Spleen (tissue), 13 donors: ENCODE results near the gene ABCB8. TPM values are rescaled to one million over a fixed set of nuclear protein-coding genes. Genes with fewer than 3 reads are reported as not detected.
A peak's percentile ranks its signal among the peaks of the same experiment; 100 is the strongest.

ENCODE experiments used
- DNase-seq: peaks from one replicate; pipeline ENCODE4 v3.0.0-alpha.2; 2020
- H3K27ac ChIP-seq, 8 donors: fragments of 200-600 bp; sonication (generic) in 7 of 8; 1 replicate in 4 of 8; 2 replicates in 4 of 8; pipeline versions ENCODE4 v1.5.0 to v1.8.0; 2016 to 2021; ENCODE audit warnings: inconsistent platforms in 4 of 8, mild to moderate bottlenecking in 4 of 8, moderate library complexity in 1 of 8
- H3K27me3 ChIP-seq, 7 donors: fragments of 200-600 bp; sonication (generic) in 6 of 7; replicated peaks in 1 of 7; 1 replicate in 4 of 7; 2 replicates in 3 of 7; pipeline versions ENCODE4 v1.5.0 to v1.8.0; 2016 to 2021; ENCODE audit warnings: inconsistent platforms in 3 of 7, mild to moderate bottlenecking in 1 of 7
- H3K36me3 ChIP-seq, 6 donors: fragments of 200-600 bp; sonication (generic) in 5 of 6; 1 replicate in 4 of 6; 2 replicates in 2 of 6; pipeline versions ENCODE4 v1.5.0 to v1.8.0; 2016 to 2021; ENCODE audit warnings: inconsistent platforms in 2 of 6
- H3K4me1 ChIP-seq, 6 donors: fragments of 200-600 bp; sonication (generic) in 5 of 6; 1 replicate in 3 of 6; 2 replicates in 3 of 6; pipeline versions ENCODE4 v1.5.0 to v1.8.0; 2016 to 2021; ENCODE audit warnings: inconsistent platforms in 3 of 6
- H3K4me3 ChIP-seq, 8 donors: fragments of 200-600 bp; sonication (generic) in 7 of 8; 1 replicate in 4 of 8; 2 replicates in 4 of 8; pipeline versions ENCODE4 v1.5.0 to v1.8.0; 2016 to 2021; ENCODE audit warnings: inconsistent platforms in 4 of 8, mild to moderate bottlenecking in 4 of 8, moderate library complexity in 2 of 8
- H3K9me3 ChIP-seq, 8 donors: fragments of 200-600 bp; sonication (generic) in 7 of 8; 1 replicate in 4 of 8; 2 replicates in 4 of 8; pipeline versions ENCODE4 v1.5.0 to v1.8.0; 2016 to 2021; ENCODE audit warnings: inconsistent platforms in 4 of 8
- POLR2A ChIP-seq, 3 donors: fragments of 450-650 bp; IDR thresholded peaks; one replicate each; pipeline ENCODE4 v1.5.1; 2017; ENCODE audit warnings: antibody characterized with exemption in 3 of 3, mild to moderate bottlenecking in 1 of 3
- POLR2AphosphoS5 ChIP-seq, 3 donors: sonication (generic); formaldehyde crosslinking; IDR thresholded peaks; one replicate each; pipeline ENCODE4 v1.5.1; 2017; ENCODE audit warnings: antibody characterized with exemption in 3 of 3
- WGBS, 5 donors: extraction: QIAGEN DNeasy Blood & Tissue Kit in 3 of 5; methylation state at CpG; one replicate each; pipeline versions ENCODE4 v1.1.5 to v1.1.7; 2013 to 2018; 5-methylcytosine and 5-hydroxymethylcytosine counted together
- intact Hi-C: fragments of 100-400 bp; cut with DNase I; formaldehyde crosslinking; loops from one replicate; pipeline ENCODE4 v1.15.0; 2023; ENCODE audit warnings: low total_unique reads
- long read RNA-seq, 2 donors: transcript quantifications; one replicate each; lab custom pipeline, GENCODE V29; 2026
- polyA plus RNA-seq, 3 donors: library from polyadenylated mRNA; stranded (reverse); fragments of 200-250 nt; gene quantifications; one replicate each; pipeline ENCODE4 v1.2.1, GENCODE V29; 2013
- total RNA-seq, 7 donors: library from RNA; depleted of rRNA in 3 of 7; stranded (reverse); fragments of >200 nt in 3 of 7; fragmentation: NEBNext Ultra II Directional in 4 of 7; extraction: Animal tissue kit (Norgen Biotek cat#: 25700) in 4 of 7; gene quantifications; one replicate each; pipeline versions ENCODE4 v1.1.0 to v1.2.1, GENCODE V29; 2016 to 2021
- TF ChIP-seq, protein P1 (sequence below), 11 experiments: fragments of 200-600 bp in 7 of 11; fragments of 450-650 bp in 4 of 11; sonication (generic) in 4 of 11; IDR thresholded peaks in 8 of 11; conservative IDR thresholded peaks in 3 of 11; 1 replicate in 7 of 11; 2 replicates in 4 of 11; pipeline versions ENCODE4 v1.4.0 to v1.8.0; 2016 to 2021; ENCODE audit warnings: antibody characterized with exemption in 11 of 11, inconsistent platforms in 4 of 11, mild to moderate bottlenecking in 1 of 11
- donor health status: healthy with polysubstance abuse.
- donor health status: DM: no; HTN: no; CAD: no; lungs with moderate emphysema.
- donor health status: DM: no; HTN: no; CAD: no.
- donor health status: Bipolar disorder and iron deficiency.
- donor health status: healthy.
- donor health status: DM: no; HTN: no; CAD: no.
- donor health status: DM: yes; HTN: yes; CAD: no.

The ABCB8 gene
- 10 to 100 TPM; 22.5 to 42.6 (median 29.1) TPM for total RNA-seq
- 10 to 100 TPM; 12.9 to 21.1 (median 17.2) TPM for polyA plus RNA-seq
- long read RNA-seq, donor 1, full-length matches to known transcripts, result 2 of 8 reads
- long read RNA-seq, donor 1, partial matches to known transcripts, result 0 of 8 reads
- long read RNA-seq, donor 1, other reads (novel, unspliced or antisense), result 6 of 8 reads
- long read RNA-seq, donor 2, full-length matches to known transcripts, result 3 of 3 reads
- long read RNA-seq, donor 2, partial matches to known transcripts, result 0 of 3 reads
- long read RNA-seq, donor 2, other reads (novel, unspliced or antisense), result 0 of 3 reads

DNA sequence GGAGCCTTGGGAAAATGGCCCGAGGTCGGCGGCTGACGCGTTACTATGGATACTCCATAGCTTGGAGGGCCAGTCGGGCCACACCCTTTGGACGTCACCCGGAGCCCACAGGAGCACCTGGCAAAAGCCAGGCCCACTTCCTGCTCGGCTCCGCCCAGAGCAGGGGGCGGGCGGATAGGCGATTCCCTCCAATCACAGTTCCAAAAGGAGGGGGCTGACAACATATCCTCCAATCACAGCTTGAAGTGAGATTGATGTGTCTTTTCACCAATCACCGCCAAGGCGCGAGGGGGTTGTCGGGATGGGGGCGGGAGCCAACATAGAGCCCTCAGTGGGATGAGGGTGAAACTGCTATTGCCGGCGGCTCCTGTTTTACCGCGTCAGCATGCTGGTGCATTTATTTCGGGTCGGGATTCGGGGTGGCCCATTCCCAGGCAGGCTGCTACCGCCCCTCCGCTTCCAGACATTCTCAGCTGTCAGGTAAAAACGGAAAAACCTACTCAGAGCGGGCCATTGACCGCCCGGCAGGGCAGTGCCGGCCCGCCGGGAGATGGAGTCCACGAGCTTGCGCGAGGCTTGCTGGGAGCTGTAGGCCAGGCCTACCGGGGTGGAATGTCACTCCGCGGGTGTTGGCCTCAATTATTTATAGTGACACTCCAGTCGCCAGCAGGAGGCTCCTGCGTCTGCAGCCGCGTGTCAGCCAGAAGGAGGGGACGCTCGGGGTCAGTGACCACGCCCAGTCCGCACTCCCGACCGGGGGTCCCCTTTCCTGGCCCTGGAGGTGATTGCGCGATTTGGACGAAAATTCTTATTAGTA, at the start of gene ABCB8:
TSS of gene ABCB8 (plus strand) at position 320 of the 817 bp plus-strand sequence. CDS start at position 386, 66 bp downstream.
- H3K4me1 ChIP-seq, result peaks cover 6 to 33% (median 21%) of the 10 kb centered on the region in 6 donors
- peaks cover 0 to 10% (median 0%) of the 10 kb centered on the region in 7 donors for H3K27me3 ChIP-seq
- no peaks in the 10 kb centered on the region for H3K9me3 ChIP-seq
- peaks cover 0 to 21% (median 0%) of the 10 kb centered on the region in 6 donors for H3K36me3 ChIP-seq
- peak in 1 of 3 donors; percentile 24 for TF ChIP-seq POLR2A (IDR thresholded peaks at IDR 0.05)
- TF ChIP-seq POLR2AphosphoS5 (IDR thresholded peaks at IDR 0.05), result peak; percentile 77 to 84 (median 84)
- TF ChIP-seq, protein P1, sequence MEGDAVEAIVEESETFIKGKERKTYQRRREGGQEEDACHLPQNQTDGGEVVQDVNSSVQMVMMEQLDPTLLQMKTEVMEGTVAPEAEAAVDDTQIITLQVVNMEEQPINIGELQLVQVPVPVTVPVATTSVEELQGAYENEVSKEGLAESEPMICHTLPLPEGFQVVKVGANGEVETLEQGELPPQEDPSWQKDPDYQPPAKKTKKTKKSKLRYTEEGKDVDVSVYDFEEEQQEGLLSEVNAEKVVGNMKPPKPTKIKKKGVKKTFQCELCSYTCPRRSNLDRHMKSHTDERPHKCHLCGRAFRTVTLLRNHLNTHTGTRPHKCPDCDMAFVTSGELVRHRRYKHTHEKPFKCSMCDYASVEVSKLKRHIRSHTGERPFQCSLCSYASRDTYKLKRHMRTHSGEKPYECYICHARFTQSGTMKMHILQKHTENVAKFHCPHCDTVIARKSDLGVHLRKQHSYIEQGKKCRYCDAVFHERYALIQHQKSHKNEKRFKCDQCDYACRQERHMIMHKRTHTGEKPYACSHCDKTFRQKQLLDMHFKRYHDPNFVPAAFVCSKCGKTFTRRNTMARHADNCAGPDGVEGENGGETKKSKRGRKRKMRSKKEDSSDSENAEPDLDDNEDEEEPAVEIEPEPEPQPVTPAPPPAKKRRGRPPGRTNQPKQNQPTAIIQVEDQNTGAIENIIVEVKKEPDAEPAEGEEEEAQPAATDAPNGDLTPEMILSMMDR (IDR thresholded peaks at IDR 0.05 in 8 of 11, conservative IDR thresholded peaks at IDR 0.05 in 3 of 11), result peak; percentile 27 to 65 (median 52)
- WGBS, 5 donors, result 1 to 3% (median 1%) methylated on average over 36 to 53 of the region's 53 CpGs
- H3K4me3 ChIP-seq, result peak within 1 kb of the TSS; percentile 63 to 97 (median 80)
- peak; percentile 98 for DNase-seq
- H3K27ac ChIP-seq, result peak within 1 kb of the TSS; percentile 61 to 88 (median 82)
- intact Hi-C loops, result no loop called here

DNA sequence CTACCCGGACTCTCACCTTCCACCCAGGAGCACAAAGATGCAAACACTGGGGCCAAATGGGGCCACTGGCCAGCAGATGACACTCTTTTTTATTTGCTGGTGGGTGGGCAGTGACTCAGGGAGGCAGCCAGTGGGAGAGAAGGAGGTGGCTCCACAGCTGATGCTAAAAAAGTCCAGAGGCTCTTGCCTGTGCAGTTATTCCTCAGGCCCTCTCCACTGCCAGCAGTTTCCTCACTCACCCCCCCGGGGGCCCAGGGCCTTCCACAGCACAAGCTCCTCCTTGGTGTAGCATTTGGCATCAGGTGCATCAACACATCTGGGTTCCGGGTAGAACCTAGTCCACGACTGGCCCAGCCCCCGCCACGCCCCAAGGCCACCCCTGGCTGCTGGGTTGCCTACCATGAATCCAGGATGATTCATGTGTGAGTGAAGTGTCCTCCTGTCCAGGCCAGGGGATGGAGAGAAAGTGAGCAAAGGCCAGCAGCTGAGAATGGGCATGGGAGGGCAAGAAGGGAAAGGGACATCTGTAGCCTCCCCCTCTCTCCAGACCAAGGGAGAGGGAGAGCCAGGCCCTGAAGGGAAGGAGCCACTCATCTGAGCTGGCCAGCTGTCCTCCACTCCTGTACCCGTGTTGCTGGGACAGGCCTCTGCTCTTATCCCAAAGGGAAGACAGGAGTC, 48.4 kb upstream of the ABCB8 start:
- TF ChIP-seq POLR2A (IDR thresholded peaks at IDR 0.05) (no peak), POLR2AphosphoS5 (IDR thresholded peaks at IDR 0.05) (no peak)
- TF ChIP-seq, protein P1 (IDR thresholded peaks at IDR 0.05 in 8 of 11, conservative IDR thresholded peaks at IDR 0.05 in 3 of 11), result no peak
- DNase-seq, result no peak
- peaks cover 0 to 44% (median 30%) of the 10 kb centered on the region in 6 donors for H3K4me1 ChIP-seq
- intact Hi-C loops, result no loop called here
- 47 to 58% (median 51%) methylated on average over 7 of the region's 7 CpGs for WGBS, 5 donors
- H3K9me3 ChIP-seq, result no peaks in the 10 kb centered on the region
- peaks cover 4 to 95% (median 41%) of the 10 kb centered on the region in 7 donors for H3K27me3 ChIP-seq
- no peaks in the 10 kb centered on the region for H3K36me3 ChIP-seq
- no peak overlapping the region for H3K27ac ChIP-seq
- no peak overlapping the region for H3K4me3 ChIP-seq

DNA sequence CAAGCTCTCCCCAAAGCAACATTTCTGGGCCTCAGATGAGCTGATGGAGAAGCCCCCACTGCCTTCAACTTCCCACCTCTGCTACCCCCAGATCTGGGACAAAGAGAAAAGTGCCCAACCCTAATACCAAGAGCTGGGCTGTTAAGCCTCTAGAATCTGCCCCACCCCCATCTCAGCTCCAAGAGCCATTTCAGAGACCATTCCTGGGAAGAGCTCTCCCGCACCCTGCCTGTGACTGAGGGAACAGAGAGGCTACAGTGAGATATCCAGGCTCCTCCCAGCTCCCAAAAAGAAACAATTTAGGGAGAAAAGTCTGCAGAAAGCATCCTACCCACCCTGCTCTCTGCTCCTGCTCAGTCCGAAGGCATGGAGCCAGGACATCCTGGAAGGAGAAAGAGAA, 47.6 kb upstream of the ABCB8 start:
- Histone ChIP-seq H3K4me1 (peaks cover 0 to 39% (median 23%) of the 10 kb centered on the region in 6 donors), H3K27ac (no peak overlapping the region), H3K4me3 (no peak overlapping the region), H3K36me3 (no peaks in the 10 kb centered on the region), H3K27me3 (peaks cover 4 to 91% (median 35%) of the 10 kb centered on the region in 7 donors), H3K9me3 (no peaks in the 10 kb centered on the region)
- TF ChIP-seq POLR2AphosphoS5 (IDR thresholded peaks at IDR 0.05), result no peak
- TF ChIP-seq, protein P1 (IDR thresholded peaks at IDR 0.05 in 8 of 11, conservative IDR thresholded peaks at IDR 0.05 in 3 of 11), result no peak
- TF ChIP-seq POLR2A (IDR thresholded peaks at IDR 0.05), result no peak
- 37 to 61% (median 49%) methylated on average over 2 of the region's 2 CpGs for WGBS, 5 donors
- no peak for DNase-seq
- intact Hi-C loops, result no loop called here
